ENCODE data around the gene KIAA0232. TPM values are rescaled to one million over a fixed set of nuclear protein-coding genes. Genes with fewer than 3 reads are reported as not detected.

Gene KIAA0232
- total and polyA plus RNA-seq, 12 donors, result 12.8 to 89.6 (median 70.9) TPM

- H3K4me3 ChIP-seq, result no peak overlapping the region
- DNase-seq (no peak), ATAC-seq (no peak)
- intact Hi-C loops (cut with DNase I), result no loop called here
- H3K36me3 ChIP-seq, result peaks cover 0 to 56% (median 3%) of the 10 kb centered on the region in 9 donors
- no peaks in the 10 kb centered on the region for H3K27me3 ChIP-seq
- no peak for TF ChIP-seq CTCF (IDR thresholded peaks at IDR 0.05)
- H3K4me1 ChIP-seq, result peaks cover 0 to 53% (median 35%) of the 10 kb centered on the region in 9 donors
- H3K9me3 ChIP-seq, result peaks cover 0 to 20% (median 8%) of the 10 kb centered on the region in 11 donors
- 60 to 62% methylated on average over 2 of the region's 2 CpGs for WGBS, 2 donors
- no peak overlapping the region for H3K27ac ChIP-seq
Observed at GRCh38 chr4:6851962-6852361, 69.4 kb downstream of the KIAA0232 start.

- no peak for ATAC-seq
- no peak for TF ChIP-seq CTCF (IDR thresholded peaks at IDR 0.05)
- 0 to 91% methylated on average over 1 of the region's 1 CpG for WGBS, 2 donors
- H3K9me3 ChIP-seq, result peaks cover 0 to 20% (median 8%) of the 10 kb centered on the region in 11 donors
- no peak overlapping the region for H3K4me3 ChIP-seq
- DNase-seq, result no peak
- peaks cover 0 to 53% (median 35%) of the 10 kb centered on the region in 9 donors for H3K4me1 ChIP-seq
- no peaks in the 10 kb centered on the region for H3K27me3 ChIP-seq
- peaks cover 0 to 62% (median 3%) of the 10 kb centered on the region in 9 donors for H3K36me3 ChIP-seq
- H3K27ac ChIP-seq, result no peak overlapping the region
- intact Hi-C loops (cut with DNase I), result no loop called here
Observed at GRCh38 chr4:6852582-6852981, 70.1 kb downstream of the KIAA0232 start.

GRCh38 chr4:6854098-6854744, 71.7 kb downstream of the KIAA0232 start:
- 69% methylated on average over 7 of the region's 7 CpGs for WGBS, 2 donors
- Histone ChIP-seq H3K4me1 (peaks cover 0 to 43% (median 24%) of the 10 kb centered on the region in 9 donors), H3K27ac (peak overlapping the region in 2 of 10 donors; percentile 36 to 77), H3K27me3 (no peaks in the 10 kb centered on the region), H3K9me3 (peaks cover 0 to 20% (median 8%) of the 10 kb centered on the region in 11 donors), H3K36me3 (peaks cover 0 to 71% (median 3%) of the 10 kb centered on the region in 9 donors), H3K4me3 (no peak overlapping the region)
- intact Hi-C loops (cut with DNase I), result loop anchor here in 1 of 10 donors (1.0 kb wide), 1 partner anchor 67 kb away; no protein-coding TSS in a partner anchor
- DNase-seq, result no peak
- TF ChIP-seq CTCF (IDR thresholded peaks at IDR 0.05), result no peak
- peak in 1 of 8 donors; percentile 30 for ATAC-seq

- DNase-seq (no peak), ATAC-seq (peak; percentile 65 to 90 (median 81))
- H3K4me1 ChIP-seq, result peaks cover 0 to 51% (median 30%) of the 10 kb centered on the region in 9 donors
- 45 to 55% methylated on average over 11 of the region's 11 CpGs for WGBS, 2 donors
- peak overlapping the region; percentile 23 to 82 (median 77) for H3K27ac ChIP-seq
- intact Hi-C loops (cut with DNase I), result loop anchor here in 2 of 10 donors (5.0 kb wide), 1 partner anchor 73 kb away; the partner anchor contains the start of gene KIAA0232 (in 2 of the 2)
- H3K4me3 ChIP-seq, result peak overlapping the region in 5 of 10 donors; percentile 2 to 23 (median 12)
- no peak for TF ChIP-seq CTCF (IDR thresholded peaks at IDR 0.05)
- no peaks in the 10 kb centered on the region for H3K27me3 ChIP-seq
- peaks cover 0 to 20% (median 8%) of the 10 kb centered on the region in 11 donors for H3K9me3 ChIP-seq
- H3K36me3 ChIP-seq, result peaks cover 0 to 69% (median 4%) of the 10 kb centered on the region in 9 donors
Observed at GRCh38 chr4:6855692-6856297, 73.3 kb downstream of the KIAA0232 start.

Data from heart right ventricle (tissue), 16 donors.